Measurements from ENCODE around the gene LYPLAL1. TPM values are rescaled to one million over a fixed set of nuclear protein-coding genes. Genes with fewer than 3 reads are reported as not detected.
A peak's percentile ranks its signal among the peaks of the same experiment; 100 is the strongest.

LYPLAL1 gene
- total and polyA plus RNA-seq, 2 of the 13 experiments (the other 11 are each of a cell fraction or from before 2014, with no cell fraction given): 17.0 to 31.6 TPM

GRCh38 chr1:219206350-219206749, 32.7 kb downstream of the LYPLAL1 start:
- POLR2A ChIA-PET: no interaction called here
- H3K36me3 ChIP-seq (replicated peaks in 1 of 2; ENCODE audit: control insufficient read depth in 1 of 2, insufficient read depth in 2 of 2, low read length in 2 of 2): peaks cover 0 to 5% of the 10 kb centered on the region in 2 experiments; a peak in 1 of 5 replicates
- no peak overlapping the region for H2AFZ ChIP-seq (ENCODE audit: low read length)
- intact Hi-C loops (cut with micrococcal nuclease; ENCODE audit: unreplicated experiment): loop anchor here (5.0 to 10.0 kb wide), 2 partner anchors 358 to 606 kb away; no protein-coding TSS in a partner anchor
- CTCF ChIA-PET (ENCODE audit: low intra/inter-chr PET ratio, low total read pairs): no interaction called here
- 68% methylated on average over 2 of the region's 2 CpGs for WGBS (ENCODE audit: low lambda C conversion rate)
- H3K9ac ChIP-seq (ENCODE audit: insufficient read depth, low read depth, low read length): no peak overlapping the region
- peak overlapping the region; percentile 13 for H3K27ac ChIP-seq (ENCODE audit: extremely low read length, insufficient read depth, low read length)
- no peaks in the 10 kb centered on the region for H3K9me3 ChIP-seq (ENCODE audit: low read length)
- peaks cover 3% of the 10 kb centered on the region for H3K79me2 ChIP-seq (ENCODE audit: insufficient read depth, low read length)
- no peak overlapping the region for H3K4me2 ChIP-seq (ENCODE audit: low read depth, low read length)
- H4K20me1 ChIP-seq (ENCODE audit: insufficient read depth, low read length): no peaks in the 10 kb centered on the region
- in situ Hi-C loops (cut with HindIII; ENCODE audit: extremely low pct_ligation_motif_present, low pct_unique_long_range_greater_than_20kb): loop anchor here (10.0 kb wide), 1 partner anchor 108 kb away; no protein-coding TSS in a partner anchor
- H3K27me3 ChIP-seq (ENCODE audit: control insufficient read depth in 1 of 2, insufficient read depth in 2 of 2, low read length in 2 of 2): no peaks in the 10 kb centered on the region
- H3K4me3 ChIP-seq (replicated peaks in 1 of 3; ENCODE audit: insufficient read depth in 1 of 3, low read depth in 2 of 3, low read length in 3 of 3): no peak overlapping the region
- no TSS peak for BruUV-seq (replicated peaks)
- no peak for DNase-seq (ENCODE audit: low spot score)
- no peak for ATAC-seq
- peaks cover 23% of the 10 kb centered on the region for H3K4me1 ChIP-seq (ENCODE audit: insufficient read depth, low read length)
- FAIRE-seq: no peak
- TF ChIP-seq SKI (IDR thresholded peaks at IDR 0.05; ENCODE audit: partially characterized antibody) (no peak), ZNF160 (CRISPR knock-in tag; IDR thresholded peaks at IDR 0.05) (no peak), FOXC1 (CRISPR knock-in tag; IDR thresholded peaks at IDR 0.05; ENCODE audit: borderline replicate concordance) (no peak), ATF3 (CRISPR knock-in tag; IDR thresholded peaks at IDR 0.05) (no peak), PCBP1 (IDR thresholded peaks at IDR 0.05; ENCODE audit: borderline replicate concordance, low read depth, low read length) (no peak), ZNF430 (CRISPR knock-in tag; IDR thresholded peaks at IDR 0.05) (no peak), ZNF737 (CRISPR knock-in tag; IDR thresholded peaks at IDR 0.05; ENCODE audit: borderline replicate concordance) (no peak), ZNF343 (CRISPR knock-in tag; IDR thresholded peaks at IDR 0.05) (no peak), NFATC3 (CRISPR knock-in tag; IDR thresholded peaks at IDR 0.05) (no peak), MBNL3 (CRISPR knock-in tag; conservative IDR thresholded peaks at IDR 0.05) (no peak)
- TF ChIP-seq, protein P1, sequence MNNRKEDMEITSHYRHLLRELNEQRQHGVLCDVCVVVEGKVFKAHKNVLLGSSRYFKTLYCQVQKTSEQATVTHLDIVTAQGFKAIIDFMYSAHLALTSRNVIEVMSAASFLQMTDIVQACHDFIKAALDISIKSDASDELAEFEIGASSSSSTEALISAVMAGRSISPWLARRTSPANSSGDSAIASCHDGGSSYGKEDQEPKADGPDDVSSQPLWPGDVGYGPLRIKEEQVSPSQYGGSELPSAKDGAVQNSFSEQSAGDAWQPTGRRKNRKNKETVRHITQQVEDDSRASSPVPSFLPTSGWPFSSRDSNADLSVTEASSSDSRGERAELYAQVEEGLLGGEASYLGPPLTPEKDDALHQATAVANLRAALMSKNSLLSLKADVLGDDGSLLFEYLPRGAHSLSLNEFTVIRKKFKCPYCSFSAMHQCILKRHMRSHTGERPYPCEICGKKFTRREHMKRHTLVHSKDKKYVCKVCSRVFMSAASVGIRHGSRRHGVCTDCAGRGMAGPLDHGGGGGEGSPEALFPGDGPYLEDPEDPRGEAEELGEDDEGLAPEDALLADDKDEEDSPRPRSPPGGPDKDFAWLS (CRISPR knock-in tag; IDR thresholded peaks at IDR 0.05; ENCODE audit: borderline replicate concordance): no peak
- TF ChIP-seq, protein P2, sequence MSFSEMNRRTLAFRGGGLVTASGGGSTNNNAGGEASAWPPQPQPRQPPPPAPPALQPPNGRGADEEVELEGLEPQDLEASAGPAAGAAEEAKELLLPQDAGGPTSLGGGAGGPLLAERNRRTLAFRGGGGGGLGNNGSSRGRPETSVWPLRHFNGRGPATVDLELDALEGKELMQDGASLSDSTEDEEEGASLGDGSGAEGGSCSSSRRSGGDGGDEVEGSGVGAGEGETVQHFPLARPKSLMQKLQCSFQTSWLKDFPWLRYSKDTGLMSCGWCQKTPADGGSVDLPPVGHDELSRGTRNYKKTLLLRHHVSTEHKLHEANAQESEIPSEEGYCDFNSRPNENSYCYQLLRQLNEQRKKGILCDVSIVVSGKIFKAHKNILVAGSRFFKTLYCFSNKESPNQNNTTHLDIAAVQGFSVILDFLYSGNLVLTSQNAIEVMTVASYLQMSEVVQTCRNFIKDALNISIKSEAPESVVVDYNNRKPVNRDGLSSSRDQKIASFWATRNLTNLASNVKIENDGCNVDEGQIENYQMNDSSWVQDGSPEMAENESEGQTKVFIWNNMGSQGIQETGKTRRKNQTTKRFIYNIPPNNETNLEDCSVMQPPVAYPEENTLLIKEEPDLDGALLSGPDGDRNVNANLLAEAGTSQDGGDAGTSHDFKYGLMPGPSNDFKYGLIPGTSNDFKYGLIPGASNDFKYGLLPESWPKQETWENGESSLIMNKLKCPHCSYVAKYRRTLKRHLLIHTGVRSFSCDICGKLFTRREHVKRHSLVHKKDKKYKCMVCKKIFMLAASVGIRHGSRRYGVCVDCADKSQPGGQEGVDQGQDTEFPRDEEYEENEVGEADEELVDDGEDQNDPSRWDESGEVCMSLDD (CRISPR knock-in tag; IDR thresholded peaks at IDR 0.05; ENCODE audit: borderline replicate concordance): no peak
- TF ChIP-seq, protein P3, sequence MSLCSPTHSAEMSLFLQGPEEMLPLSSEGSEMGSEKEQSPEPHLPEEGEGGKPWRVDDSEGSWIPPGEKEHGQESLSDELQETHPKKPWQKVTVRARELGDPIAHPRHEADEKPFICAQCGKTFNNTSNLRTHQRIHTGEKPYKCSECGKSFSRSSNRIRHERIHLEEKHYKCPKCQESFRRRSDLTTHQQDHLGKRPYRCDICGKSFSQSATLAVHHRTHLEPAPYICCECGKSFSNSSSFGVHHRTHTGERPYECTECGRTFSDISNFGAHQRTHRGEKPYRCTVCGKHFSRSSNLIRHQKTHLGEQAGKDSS (CRISPR knock-in tag; IDR thresholded peaks at IDR 0.05; ENCODE audit: borderline replicate concordance, low read depth): no peak
